GM12878 (cell line): ENCODE results near the gene ENG. TPM values are rescaled to one million over a fixed set of nuclear protein-coding genes. Genes with fewer than 3 reads are reported as not detected.
A peak's percentile ranks its signal among the peaks of the same experiment; 100 is the strongest.

Experiments used
- BCL3 ChIP-seq: IDR thresholded peaks from 2 replicates; pipeline ENCODE4 v1.6.1; 2011; ENCODE audit warnings: borderline replicate concordance, low read depth, mild to moderate bottlenecking, moderate library complexity, low read length; ENCODE audit not compliant: insufficient read depth, poor library complexity, severe bottlenecking
- BHLHE40 ChIP-seq, 2 experiments: fragments of 450-650 bp in 1 of 2; IDR thresholded peaks; 2 replicates each; pipeline ENCODE4 v1.6.1; 2011 to 2017; ENCODE audit warnings: low read depth in 2 of 2, borderline replicate concordance in 1 of 2, improper control_type of control experiment in 1 of 2, low read length in 1 of 2, mild to moderate bottlenecking in 1 of 2
- CREB1 ChIP-seq: IDR thresholded peaks from 2 replicates; pipeline ENCODE4 v1.6.1; 2012; ENCODE audit warnings: low read depth, mild to moderate bottlenecking, inconsistent platforms
- EGR1 ChIP-seq, 2 experiments: IDR thresholded peaks; 1 replicate in 1 of 2; 2 replicates in 1 of 2; pipeline ENCODE4 v1.6.1; 2011 to 2012; ENCODE audit warnings: low read depth in 2 of 2, low read length in 2 of 2, borderline replicate concordance in 1 of 2, mild to moderate bottlenecking in 1 of 2, moderate library complexity in 1 of 2
- FOXK2 ChIP-seq: fragments of 450-650 bp; IDR thresholded peaks from 2 replicates; pipeline ENCODE4 v1.6.1; 2017; ENCODE audit warnings: mild to moderate bottlenecking, moderate library complexity
- HDAC2 ChIP-seq: fragments of 200-600 bp; sonication (generic); IDR thresholded peaks from 2 replicates; pipeline ENCODE4 v1.6.1; 2017
- MEF2B ChIP-seq: fragments of 450-650 bp; IDR thresholded peaks from 2 replicates; pipeline ENCODE4 v1.6.1; 2018; ENCODE audit warnings: mild to moderate bottlenecking, moderate library complexity; ENCODE audit not compliant: partially characterized antibody, poor library complexity, severe bottlenecking
- MTA2 ChIP-seq: fragments of 450-650 bp; IDR thresholded peaks from 2 replicates; pipeline ENCODE4 v1.6.1; 2016; ENCODE audit warnings: low read depth, mild to moderate bottlenecking, moderate library complexity
- MYC ChIP-seq: IDR thresholded peaks from 2 replicates; pipeline ENCODE4 v1.6.1; 2011; ENCODE audit warnings: mild to moderate bottlenecking, low read length, moderate library complexity, inconsistent platforms; ENCODE audit not compliant: insufficient read depth, insufficient replicate concordance, insufficient read length, severe bottlenecking
- NFXL1 ChIP-seq: fragments of 450-650 bp; IDR thresholded peaks from 2 replicates; pipeline ENCODE4 v1.6.1; 2017; ENCODE audit warnings: antibody characterized with exemption, mild to moderate bottlenecking, borderline replicate concordance
- PAX5 ChIP-seq: IDR thresholded peaks from 2 replicates; pipeline ENCODE4 v1.6.1; 2011; ENCODE audit warnings: low read depth, low read length, borderline replicate concordance
- POU2F2 ChIP-seq: IDR thresholded peaks from 3 replicates; pipeline ENCODE4 v1.6.1; 2011; ENCODE audit warnings: low read depth, mild to moderate bottlenecking, low read length, borderline replicate concordance
- SIX5 ChIP-seq: IDR thresholded peaks from 2 replicates; pipeline ENCODE4 v1.6.1; 2011; ENCODE audit warnings: mild to moderate bottlenecking, low read depth, low read length, moderate library complexity; ENCODE audit not compliant: severe bottlenecking
- SMARCA5 ChIP-seq: fragments of 450-650 bp; IDR thresholded peaks from 2 replicates; pipeline ENCODE4 v1.6.1; 2017; ENCODE audit warnings: mild to moderate bottlenecking
- SP1 ChIP-seq: IDR thresholded peaks from one replicate; pipeline ENCODE4 v1.6.1; 2011; ENCODE audit warnings: low read depth, low read length
- SPI1 ChIP-seq: IDR thresholded peaks from 2 replicates; pipeline ENCODE4 v1.6.1; 2011; ENCODE audit warnings: low read depth, mild to moderate bottlenecking, low read length, moderate library complexity, borderline replicate concordance; ENCODE audit not compliant: insufficient read depth
- SREBF2 ChIP-seq: IDR thresholded peaks from 2 replicates; pipeline ENCODE4 v1.6.1; 2012; ENCODE audit warnings: mild to moderate bottlenecking, low read length
- STAT1 ChIP-seq: fragments of 450-650 bp; conservative IDR thresholded peaks from 2 replicates; pipeline ENCODE4 v1.6.1; 2014; ENCODE audit warnings: antibody characterized with exemption, mild to moderate bottlenecking
- TBL1XR1 ChIP-seq: IDR thresholded peaks from 2 replicates; pipeline ENCODE4 v1.6.1; 2012; ENCODE audit warnings: low read depth, low read length, improper control_type of control experiment
- USF2 ChIP-seq: IDR thresholded peaks from 2 replicates; pipeline ENCODE4 v1.6.1; 2011; ENCODE audit warnings: low read depth, low read length, improper control_type of control experiment, borderline replicate concordance
- ZBTB33 ChIP-seq: fragments of 450-650 bp; IDR thresholded peaks from 2 replicates; pipeline ENCODE4 v1.6.1; 2017; ENCODE audit warnings: mild to moderate bottlenecking
- ZNF217 ChIP-seq: fragments of 450-650 bp; IDR thresholded peaks from 2 replicates; pipeline ENCODE4 v1.6.1; 2017; ENCODE audit warnings: antibody characterized with exemption, mild to moderate bottlenecking
- ZZZ3 ChIP-seq: IDR thresholded peaks from 2 replicates; pipeline ENCODE4 v1.6.1; 2011; ENCODE audit warnings: low read depth; ENCODE audit not compliant: control insufficient read depth, insufficient read length
- polyA plus RNA-seq, 11 experiments: library from polyadenylated mRNA; depleted of rRNA in 4 of 11; unstranded in 6 of 11; stranded (reverse) in 5 of 11; fragments of >200 nt; fragmentation: Nextera tagmentation in 4 of 11; fragmentation: Illumina TruSeq in 1 of 11; extraction: Ambion mirVana in 4 of 11; extraction: Trizol in 1 of 11; gene quantifications; 1 replicate in 1 of 11; 2 replicates in 10 of 11; pipeline versions ENCODE4 v1.2.1 to v1.2.3, GENCODE V29; 2011 to 2016; ENCODE audit warnings: inconsistent platforms in 2 of 11, missing spikeins in 2 of 11, low read depth in 1 of 11
- total RNA-seq, 4 experiments: library from RNA; depleted of rRNA in 3 of 4; stranded (reverse); fragments of >200 nt in 3 of 4; fragmentation: Illumina TruSeq in 1 of 4; extraction: Trizol in 1 of 4; gene quantifications; 2 replicates each; pipeline versions ENCODE4 v1.2.1 to v1.2.3, GENCODE V29; 2013 to 2021
- TF ChIP-seq, protein P1 (sequence below): fragments of 450-650 bp; IDR thresholded peaks from 2 replicates; pipeline ENCODE4 v1.6.1; 2017; ENCODE audit warnings: mild to moderate bottlenecking, low read depth, inconsistent platforms; ENCODE audit not compliant: poor library complexity, severe bottlenecking

ENG gene
- total and polyA plus RNA-seq, 10 of the 15 experiments (the other 5 are each of a cell fraction or from before 2014, with no cell fraction given) = 0.14 to 10.1 (median 2.0) TPM

GRCh38 chr9:127899128-127899943 is 44.9 kb upstream of the ENG start, which contains the start of gene ST6GALNAC6 (continued):
- TF ChIP-seq ZNF217 (0 out of 2 replicates have a peak, but pooled peaks have one; percentile 19), USF2 (no peak), STAT1 (no peak), SMARCA5 (peak; percentile 73; the same call in 1 of the 2 replicates), SREBF2 (no peak), BCL3 (peak; percentile 39), MTA2 (no peak), CREB1 (no peak), PAX5 (peak; percentile 49; the same call in 1 of the 2 replicates), MYC (no peak), ZBTB33 (no peak), SPI1 (no peak), SIX5 (no peak), HDAC2 (no peak), FOXK2 (no peak), BHLHE40 (IDR thresholded peaks at IDR 0.05; ENCODE audit: borderline replicate concordance in 1 of 2, low read depth in 2 of 2, low read length in 1 of 2) (peak in 1 of 2 experiments; percentile 68; a peak in 3 of 4 replicates), EGR1 (IDR thresholded peaks at IDR 0.05; ENCODE audit: borderline replicate concordance in 1 of 2, low read depth in 2 of 2, low read length in 2 of 2) (peak in 1 of 2 experiments; percentile 92; a peak in 2 of 3 replicates), ZZZ3 (no peak), POU2F2 (peak; percentile 48; the same call in 1 of the 3 replicates), SP1 (no peak), NFXL1 (no peak), TBL1XR1 (no peak), MEF2B (no peak)
- TF ChIP-seq, protein P1, sequence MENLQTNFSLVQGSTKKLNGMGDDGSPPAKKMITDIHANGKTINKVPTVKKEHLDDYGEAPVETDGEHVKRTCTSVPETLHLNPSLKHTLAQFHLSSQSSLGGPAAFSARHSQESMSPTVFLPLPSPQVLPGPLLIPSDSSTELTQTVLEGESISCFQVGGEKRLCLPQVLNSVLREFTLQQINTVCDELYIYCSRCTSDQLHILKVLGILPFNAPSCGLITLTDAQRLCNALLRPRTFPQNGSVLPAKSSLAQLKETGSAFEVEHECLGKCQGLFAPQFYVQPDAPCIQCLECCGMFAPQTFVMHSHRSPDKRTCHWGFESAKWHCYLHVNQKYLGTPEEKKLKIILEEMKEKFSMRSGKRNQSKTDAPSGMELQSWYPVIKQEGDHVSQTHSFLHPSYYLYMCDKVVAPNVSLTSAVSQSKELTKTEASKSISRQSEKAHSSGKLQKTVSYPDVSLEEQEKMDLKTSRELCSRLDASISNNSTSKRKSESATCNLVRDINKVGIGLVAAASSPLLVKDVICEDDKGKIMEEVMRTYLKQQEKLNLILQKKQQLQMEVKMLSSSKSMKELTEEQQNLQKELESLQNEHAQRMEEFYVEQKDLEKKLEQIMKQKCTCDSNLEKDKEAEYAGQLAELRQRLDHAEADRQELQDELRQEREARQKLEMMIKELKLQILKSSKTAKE = no peak
